ENCODE data around the gene ATXN1.

DNA sequence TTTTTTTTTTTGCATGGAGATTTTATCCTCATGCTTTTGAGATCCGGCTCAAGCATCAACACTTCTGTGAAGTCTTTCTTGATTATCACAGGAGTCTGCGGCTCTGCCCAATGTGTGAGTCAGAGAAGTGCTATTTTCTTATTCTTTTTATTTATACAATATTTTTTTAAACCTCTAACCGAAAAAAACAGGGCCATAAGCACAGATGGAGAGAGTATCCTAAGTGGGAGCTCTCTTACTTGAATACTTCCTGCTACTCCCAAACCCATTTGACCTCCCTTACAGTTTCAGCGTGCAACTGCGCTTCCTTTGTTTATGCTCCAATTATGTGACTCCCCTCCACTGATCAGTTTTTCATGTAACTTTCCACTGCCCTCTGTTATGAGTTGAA lies 8.7 kb upstream of the ATXN1 start:
- TF ChIP-seq, protein P1, sequence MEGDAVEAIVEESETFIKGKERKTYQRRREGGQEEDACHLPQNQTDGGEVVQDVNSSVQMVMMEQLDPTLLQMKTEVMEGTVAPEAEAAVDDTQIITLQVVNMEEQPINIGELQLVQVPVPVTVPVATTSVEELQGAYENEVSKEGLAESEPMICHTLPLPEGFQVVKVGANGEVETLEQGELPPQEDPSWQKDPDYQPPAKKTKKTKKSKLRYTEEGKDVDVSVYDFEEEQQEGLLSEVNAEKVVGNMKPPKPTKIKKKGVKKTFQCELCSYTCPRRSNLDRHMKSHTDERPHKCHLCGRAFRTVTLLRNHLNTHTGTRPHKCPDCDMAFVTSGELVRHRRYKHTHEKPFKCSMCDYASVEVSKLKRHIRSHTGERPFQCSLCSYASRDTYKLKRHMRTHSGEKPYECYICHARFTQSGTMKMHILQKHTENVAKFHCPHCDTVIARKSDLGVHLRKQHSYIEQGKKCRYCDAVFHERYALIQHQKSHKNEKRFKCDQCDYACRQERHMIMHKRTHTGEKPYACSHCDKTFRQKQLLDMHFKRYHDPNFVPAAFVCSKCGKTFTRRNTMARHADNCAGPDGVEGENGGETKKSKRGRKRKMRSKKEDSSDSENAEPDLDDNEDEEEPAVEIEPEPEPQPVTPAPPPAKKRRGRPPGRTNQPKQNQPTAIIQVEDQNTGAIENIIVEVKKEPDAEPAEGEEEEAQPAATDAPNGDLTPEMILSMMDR (conservative IDR thresholded peaks at IDR 0.05; ENCODE audit: low read depth, low read length): no peak
- TF ChIP-seq EZH2 (IDR thresholded peaks at IDR 0.05; ENCODE audit: low read length, unreplicated experiment) (no peak), EZH2phosphoT487 (IDR thresholded peaks at IDR 0.05; ENCODE audit: borderline replicate concordance, low read length) (no peak)

Data from PC-3 (cell line).